GM19193 (cell line): ENCODE data around the gene PSMB8.

Source experiments
- POLR2A ChIP-seq: IDR thresholded peaks from 4 replicates; pipeline ENCODE4 v1.6.1; 2011; ENCODE audit not compliant: insufficient read depth, insufficient read length; ENCODE audit errors: extremely low read depth

PSMB8 gene

GRCh38 chr6:32847795-32848194 is 3.9 kb upstream of the PSMB8 start:
- TF ChIP-seq POLR2A, result peak; percentile 30

DNA sequence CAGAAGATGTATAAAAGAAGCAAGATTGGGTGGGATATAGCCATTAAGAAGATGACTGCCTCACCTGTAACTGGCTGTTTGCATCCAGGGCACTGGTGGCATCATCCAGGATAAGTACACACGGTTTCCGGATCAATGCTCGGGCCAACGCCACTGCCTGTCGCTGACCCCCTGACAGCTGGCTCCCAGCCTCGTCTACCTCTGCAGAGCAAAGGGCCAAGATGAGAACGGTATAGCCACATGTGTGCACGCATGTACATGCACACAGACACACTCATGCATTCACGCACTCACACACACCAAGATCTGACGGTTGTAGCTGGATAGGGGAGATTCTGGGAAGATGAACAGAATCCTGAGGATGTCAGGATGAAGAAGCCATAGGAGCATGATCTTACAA is 3.2 kb upstream of the PSMB8 start:
- no peak for TF ChIP-seq POLR2A

GRCh38 chr6:32845384-32845884 is 1.6 kb upstream of the PSMB8 start:
- TF ChIP-seq POLR2A, result peak; percentile 65

DNA sequence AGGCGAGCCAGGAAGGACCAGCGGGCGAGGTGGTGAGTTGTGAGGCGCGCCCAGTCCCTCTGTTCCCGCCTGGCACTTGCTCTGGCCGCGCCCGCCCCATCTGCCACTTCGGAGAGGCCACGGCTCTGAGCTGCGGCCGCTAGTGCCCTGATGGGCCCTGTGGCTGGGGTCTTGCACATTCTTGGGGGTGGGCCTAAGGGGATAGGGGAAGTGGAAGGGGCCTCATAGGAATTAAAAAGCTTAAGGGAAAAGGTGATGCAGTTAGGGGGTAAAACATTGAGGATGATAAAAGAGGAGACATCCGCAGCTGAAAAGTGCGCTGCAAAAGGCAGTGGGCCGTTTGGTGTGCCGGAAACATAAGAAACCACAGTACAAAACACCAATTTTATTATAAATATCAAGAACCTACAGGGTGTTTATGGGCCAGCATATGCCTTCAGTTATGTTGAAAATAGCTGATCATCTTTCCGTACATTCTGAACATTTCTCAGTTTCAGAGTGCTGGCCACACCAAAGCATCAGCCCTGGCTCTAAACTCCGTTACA is 1.1 kb upstream of the PSMB8 start:
- peak; percentile 90 for TF ChIP-seq POLR2A

GRCh38 chr6:32843331-32843978 is 392 bp downstream of the PSMB8 start:
- no peak for TF ChIP-seq POLR2A

DNA sequence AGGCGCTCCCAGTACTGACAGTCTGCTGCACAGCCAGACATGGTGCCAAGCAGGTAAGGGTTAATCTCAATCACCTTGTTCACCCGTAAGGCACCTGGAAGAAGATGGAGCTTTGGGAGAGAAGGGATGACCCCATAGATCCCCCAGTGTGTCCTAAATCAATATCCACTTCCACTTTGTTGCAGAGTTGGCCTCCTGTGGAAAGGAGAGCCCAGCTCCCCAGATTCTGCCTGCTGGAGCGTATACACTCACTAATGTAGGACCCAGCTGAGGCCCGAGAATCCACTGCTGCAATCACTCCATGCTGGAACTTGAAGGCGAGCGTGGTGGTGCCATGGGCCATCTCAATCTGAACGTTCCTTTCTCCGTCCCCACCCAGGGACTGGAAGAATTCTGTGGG is 1.2 kb downstream of the PSMB8 start:
- no peak for TF ChIP-seq POLR2A

GRCh38 chr6:32842021-32842650 is 1.7 kb downstream of the PSMB8 start:
- no peak for TF ChIP-seq POLR2A

DNA sequence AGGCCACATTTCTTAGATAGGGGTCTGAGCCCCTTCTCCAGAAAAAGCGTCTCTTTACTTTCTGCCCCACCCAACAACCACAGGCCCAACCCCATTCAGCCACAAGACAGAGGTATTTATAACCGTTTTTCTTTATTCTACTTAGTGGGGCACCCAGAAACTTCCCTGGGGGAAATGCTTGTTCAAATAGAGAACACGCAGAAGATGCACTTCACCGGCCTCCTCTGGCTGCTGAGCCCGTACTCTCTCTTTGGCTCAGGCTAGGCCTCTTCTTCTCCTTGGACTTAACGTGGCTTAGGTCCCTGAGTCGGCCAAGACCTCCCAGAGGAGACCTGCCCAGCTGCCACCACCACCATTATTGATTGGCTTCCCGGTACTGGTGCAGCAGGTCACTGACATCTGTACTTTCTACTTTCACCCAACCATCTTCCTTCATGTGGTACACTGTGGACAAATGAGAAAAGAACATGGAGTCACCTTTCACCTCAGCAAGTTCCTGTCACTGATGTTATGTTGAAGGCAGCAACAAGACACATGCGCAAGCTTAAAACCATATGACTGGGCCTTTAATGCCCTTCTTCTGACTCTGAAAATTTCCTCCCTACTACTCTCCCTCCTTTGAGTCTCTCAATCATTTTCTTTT is 3.1 kb downstream of the PSMB8 start:
- TF ChIP-seq POLR2A, result peak; percentile 50

DNA sequence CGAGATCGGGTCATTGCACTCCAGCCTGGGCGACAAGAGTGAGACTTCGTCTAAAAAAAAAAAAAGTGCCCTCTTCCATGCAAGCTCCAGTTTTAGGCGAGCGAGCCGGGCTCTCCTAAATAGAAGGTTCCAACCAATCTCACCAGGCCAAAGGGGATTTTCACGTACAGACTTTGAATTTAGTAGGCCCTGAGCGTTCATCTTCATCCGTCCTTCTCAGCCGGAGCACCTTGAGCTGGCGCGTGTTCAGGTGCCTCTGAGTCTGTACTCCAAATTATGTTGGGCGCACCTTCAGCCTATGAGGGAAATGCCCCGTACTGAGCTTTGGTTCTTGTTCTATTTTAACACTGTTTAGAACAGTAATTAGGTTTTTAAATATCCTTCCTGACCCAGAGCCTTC is 4.5 kb downstream of the PSMB8 start:
- TF ChIP-seq POLR2A, result peak; percentile 8

DNA sequence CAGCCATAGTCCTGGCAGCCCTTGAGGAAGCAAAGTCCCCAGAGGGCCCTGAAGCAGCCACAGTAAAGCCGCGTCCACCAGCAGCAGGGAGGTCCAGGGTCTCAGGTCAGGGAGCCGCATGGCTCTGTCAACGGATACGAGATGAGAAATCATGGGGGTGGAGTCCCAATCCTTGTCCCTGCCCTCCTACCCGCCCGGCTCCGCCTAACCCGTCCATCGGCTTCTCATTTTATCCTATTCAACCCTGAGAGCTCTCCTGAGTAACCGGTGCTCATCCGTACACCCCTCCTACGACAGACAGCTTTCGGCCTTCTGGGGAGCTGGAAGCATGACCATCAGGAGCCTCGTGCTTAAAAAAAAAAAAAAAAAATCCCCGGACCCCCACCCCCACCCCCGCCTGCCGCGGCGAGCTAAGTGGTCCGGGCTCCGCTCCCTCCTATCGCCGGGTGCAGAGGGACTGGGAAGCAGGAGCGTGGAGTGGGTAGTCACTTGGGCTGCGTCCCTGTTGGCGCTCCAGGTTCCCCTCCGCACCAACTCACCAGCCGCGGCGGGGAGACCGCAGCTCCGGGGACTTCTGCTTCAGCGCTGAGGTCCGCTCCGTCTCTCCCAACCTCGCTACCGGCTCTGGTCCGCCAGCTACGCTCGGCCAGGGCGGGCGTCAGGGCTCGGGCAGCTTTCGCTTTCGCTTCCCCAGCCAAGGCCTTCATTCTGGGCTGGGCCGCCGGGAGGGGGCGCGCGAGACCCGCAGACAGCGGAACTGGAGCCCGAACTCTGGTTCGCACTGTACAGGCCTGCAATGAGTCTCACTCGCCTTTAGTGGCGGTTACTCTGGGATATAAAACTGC is 5.5 kb downstream of the PSMB8 start, which contains the start of gene TAP2:
TAP2 (minus strand) TSS at position 626 of the 845 bp plus-strand sequence; CDS start at position 120, 506 bp downstream.
- peak; percentile 69 for TF ChIP-seq POLR2A

GRCh38 chr6:32837651-32838113 is 6.2 kb downstream of the PSMB8 start:
- no peak for TF ChIP-seq POLR2A

DNA sequence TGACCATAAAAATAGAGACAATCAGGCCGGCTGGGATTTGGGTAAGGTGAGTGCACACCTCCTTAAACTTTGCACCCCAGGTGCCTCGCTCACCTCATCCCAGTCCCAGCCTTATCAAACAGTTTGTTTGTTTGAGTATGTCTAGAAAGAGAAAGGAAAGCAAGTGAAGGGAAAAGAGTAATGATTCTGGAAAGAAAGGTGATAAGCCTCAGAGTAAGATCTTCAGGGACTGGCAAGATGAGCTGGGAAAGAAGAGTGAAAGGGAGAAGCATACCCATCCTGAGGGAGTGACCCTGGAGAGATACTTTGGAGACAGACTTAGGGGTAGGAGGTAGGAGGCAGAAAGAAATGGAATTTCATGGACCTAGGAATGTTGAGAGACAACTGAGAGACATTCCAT is 7.0 kb downstream of the PSMB8 start:
- no peak for TF ChIP-seq POLR2A

GRCh38 chr6:32835167-32835893 is 8.5 kb downstream of the PSMB8 start:
- TF ChIP-seq POLR2A, result no peak

DNA sequence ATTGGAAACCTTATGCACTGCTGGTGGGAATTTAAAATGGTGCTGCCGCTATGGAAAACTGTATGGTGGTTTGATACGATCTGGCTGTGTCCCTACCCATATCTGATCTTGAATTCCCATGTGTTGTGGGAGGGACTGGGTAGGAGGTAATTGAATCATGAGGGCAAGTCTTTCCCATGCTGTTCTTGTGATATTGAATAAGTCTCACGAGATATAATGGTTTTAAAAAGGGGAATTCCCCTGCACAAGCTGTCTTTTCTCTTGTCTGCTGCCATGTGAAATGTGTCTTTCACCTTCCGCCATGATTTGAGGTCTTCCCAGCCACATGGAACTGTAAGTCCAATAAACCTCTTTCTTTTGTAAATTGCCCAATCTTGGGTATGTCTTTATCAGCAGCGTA is 10.2 kb downstream of the PSMB8 start:
- TF ChIP-seq POLR2A, result no peak
